GM12873 (cell line): ENCODE results near the gene KTI12.

Source experiments
- TF ChIP-seq, protein P1 (sequence below): IDR thresholded peaks from 2 replicates; pipeline ENCODE4 v1.5.1; 2012; ENCODE audit warnings: low read depth, mild to moderate bottlenecking, moderate library complexity, low read length, control low read depth; ENCODE audit not compliant: insufficient read depth; ENCODE audit errors: missing control alignments

The KTI12 gene

GRCh38 chr1:51986718-51987117, 46.9 kb downstream of the KTI12 start:
- TF ChIP-seq, protein P1, sequence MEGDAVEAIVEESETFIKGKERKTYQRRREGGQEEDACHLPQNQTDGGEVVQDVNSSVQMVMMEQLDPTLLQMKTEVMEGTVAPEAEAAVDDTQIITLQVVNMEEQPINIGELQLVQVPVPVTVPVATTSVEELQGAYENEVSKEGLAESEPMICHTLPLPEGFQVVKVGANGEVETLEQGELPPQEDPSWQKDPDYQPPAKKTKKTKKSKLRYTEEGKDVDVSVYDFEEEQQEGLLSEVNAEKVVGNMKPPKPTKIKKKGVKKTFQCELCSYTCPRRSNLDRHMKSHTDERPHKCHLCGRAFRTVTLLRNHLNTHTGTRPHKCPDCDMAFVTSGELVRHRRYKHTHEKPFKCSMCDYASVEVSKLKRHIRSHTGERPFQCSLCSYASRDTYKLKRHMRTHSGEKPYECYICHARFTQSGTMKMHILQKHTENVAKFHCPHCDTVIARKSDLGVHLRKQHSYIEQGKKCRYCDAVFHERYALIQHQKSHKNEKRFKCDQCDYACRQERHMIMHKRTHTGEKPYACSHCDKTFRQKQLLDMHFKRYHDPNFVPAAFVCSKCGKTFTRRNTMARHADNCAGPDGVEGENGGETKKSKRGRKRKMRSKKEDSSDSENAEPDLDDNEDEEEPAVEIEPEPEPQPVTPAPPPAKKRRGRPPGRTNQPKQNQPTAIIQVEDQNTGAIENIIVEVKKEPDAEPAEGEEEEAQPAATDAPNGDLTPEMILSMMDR = no peak

- TF ChIP-seq, protein P1 = no peak
These were observed 51.4 kb downstream of the KTI12 start for GRCh38 chr1:51982161-51982560.
